Adrenal gland (tissue), 12 donors: ENCODE data around the gene FAM163B. TPM values are rescaled to one million over a fixed set of nuclear protein-coding genes. Genes with fewer than 3 reads are reported as not detected.
A peak's percentile ranks its signal among the peaks of the same experiment; 100 is the strongest.

ENCODE experiments used
- DNase-seq, 7 donors: peaks; one replicate each; pipeline ENCODE4 v3.0.0-alpha.2; 2019 to 2020
- H3K27ac ChIP-seq, 5 donors: fragments of 200-600 bp; sonication (generic) in 4 of 5; 1 replicate in 3 of 5; 2 replicates in 2 of 5; pipeline versions ENCODE4 v1.5.1 to v1.8.0; 2016 to 2020; ENCODE audit warnings: mild to moderate bottlenecking in 1 of 5
- H3K27me3 ChIP-seq: fragments of 200-600 bp; 2 replicates; pipeline ENCODE4 v1.8.0; 2021
- H3K36me3 ChIP-seq, 2 donors: fragments of 200-600 bp; replicated peaks in 1 of 2; 1 replicate in 1 of 2; 2 replicates in 1 of 2; pipeline versions ENCODE4 v1.5.1 to v1.8.0; 2018 to 2022
- H3K4me1 ChIP-seq, 2 donors: fragments of 200-600 bp; replicated peaks in 1 of 2; 1 replicate in 1 of 2; 2 replicates in 1 of 2; pipeline versions ENCODE4 v1.5.1 to v1.8.0; 2018 to 2021
- H3K4me3 ChIP-seq, 4 donors: fragments of 200-600 bp; sonication (generic) in 3 of 4; one replicate each; pipeline ENCODE4 v1.5.1; 2016 to 2018
- H3K9me3 ChIP-seq, 3 donors: fragments of 200-600 bp; sonication (generic) in 1 of 3; replicated peaks in 1 of 3; 1 replicate in 2 of 3; 2 replicates in 1 of 3; pipeline versions ENCODE4 v1.5.1 to v1.8.0; 2016 to 2021
- POLR2A ChIP-seq, 2 donors: fragments of 450-650 bp; IDR thresholded peaks; one replicate each; pipeline ENCODE4 v1.6.1; 2017; ENCODE audit warnings: antibody characterized with exemption in 2 of 2, mild to moderate bottlenecking in 2 of 2, moderate library complexity in 1 of 2
- WGBS, 4 donors: extraction: QIAGEN DNeasy Blood & Tissue Kit in 2 of 4; methylation state at CpG; one replicate each; pipeline versions ENCODE4 v1.1.5 to v1.1.7; 2013 to 2017; 5-methylcytosine and 5-hydroxymethylcytosine counted together
- intact Hi-C, 2 donors: fragments of 100-400 bp; cut with DNase I; formaldehyde crosslinking; loops; one replicate each; pipeline versions ENCODE4 v1.14.1 to v1.15.0; 2022 to 2023
- polyA plus RNA-seq, 3 donors: library from polyadenylated mRNA; stranded (reverse); fragments of 200-250 nt in 2 of 3; fragments of 350-450 nt in 1 of 3; fragmentation: Illumina TruSeq in 1 of 3; extraction: RNeasy Lipid Tissue Mini Kit (QIAGEN cat#74804) in 1 of 3; gene quantifications; one replicate each; pipeline ENCODE4 v1.2.3, GENCODE V29; 2013 to 2014
- total RNA-seq, 9 donors: library from RNA; depleted of rRNA in 4 of 9; stranded (reverse); fragments of >200 nt in 4 of 9; fragments of 120-200 nt in 1 of 9; fragmentation: NEBNext Ultra II Directional in 1 of 9; extraction: Animal tissue kit (Norgen Biotek cat#: 25700) in 1 of 9; gene quantifications; one replicate each; pipeline versions ENCODE4 v1.1.0 to v1.2.4, GENCODE V29; 2013 to 2023
- TF ChIP-seq, protein P1 (sequence below), 6 experiments: fragments of 450-650 bp in 4 of 6; fragments of 200-600 bp in 2 of 6; sonication (generic) in 1 of 6; IDR thresholded peaks; 1 replicate in 5 of 6; 2 replicates in 1 of 6; pipeline versions ENCODE4 v1.5.1 to v1.8.0; 2016 to 2021; ENCODE audit warnings: antibody characterized with exemption in 6 of 6, mild to moderate bottlenecking in 2 of 6, moderate library complexity in 1 of 6
- donor health status: healthy with polysubstance abuse.
- donor health status: Bipolar disorder and iron deficiency.
- donor health status: DM: yes; HTN: yes; CAD: no.
- donor health status: DM: no; HTN: no; CAD: no.
- donor health status: DM: no; HTN: no; CAD: no.
- donor health status: DM: yes; HTN: yes; CAD: no.

The FAM163B gene
- total and polyA plus RNA-seq, 12 donors: 0.72 to 14.3 (median 2.5) TPM

DNA sequence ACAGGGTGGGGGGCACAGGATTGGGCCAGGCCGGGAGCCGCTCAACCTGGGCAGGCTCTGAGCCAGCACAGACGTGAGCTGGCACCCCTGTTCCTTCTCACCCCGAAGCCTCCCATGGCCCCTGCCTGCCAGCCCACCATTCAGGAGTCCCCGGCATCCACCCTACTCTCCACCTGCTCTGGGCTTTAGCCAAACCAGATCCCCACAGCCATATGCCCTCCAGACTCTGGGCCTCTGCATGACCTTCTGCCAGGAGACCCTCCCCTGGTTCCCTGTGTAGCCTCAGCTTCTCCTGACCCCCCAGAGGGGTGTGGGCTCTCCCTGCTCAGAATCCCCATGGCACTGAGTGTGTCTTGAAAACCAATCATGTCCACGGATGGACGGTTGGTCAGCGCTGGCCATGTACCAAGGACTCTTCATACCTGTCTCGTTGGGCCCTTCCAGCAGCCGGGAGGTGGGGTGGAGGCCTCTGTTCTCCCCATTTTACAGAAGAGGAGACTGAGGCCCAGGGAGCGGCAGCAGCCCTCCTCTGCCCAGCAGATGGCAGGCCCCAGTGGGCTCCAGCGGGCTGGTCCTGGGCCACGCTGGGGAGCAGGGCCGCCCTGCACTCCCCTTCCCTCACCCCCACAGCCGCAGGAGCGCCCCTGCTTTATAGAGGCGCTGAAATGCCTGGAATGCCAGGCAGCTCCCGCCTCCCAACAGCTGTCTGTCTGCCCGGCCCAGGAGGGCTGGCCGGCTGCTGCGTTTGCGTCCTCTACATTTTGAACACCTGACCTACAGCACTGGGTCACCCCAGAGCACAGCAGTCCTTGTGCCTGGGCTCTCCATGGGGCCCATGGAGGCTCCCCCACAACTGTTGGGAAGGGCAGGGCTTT is 81.0 kb downstream of the FAM163B start:
- DNase-seq: no peak
- H3K4me1 ChIP-seq: peaks cover 4 to 16% of the 10 kb centered on the region in 2 donors
- no peak overlapping the region for H3K4me3 ChIP-seq
- H3K27me3 ChIP-seq: no peaks in the 10 kb centered on the region
- peak overlapping the region in 2 of 5 donors; percentile 21 to 83 for H3K27ac ChIP-seq
- 71 to 80% (median 74%) methylated on average over 11 to 22 of the region's 22 CpGs for WGBS, 4 donors
- H3K36me3 ChIP-seq: no peaks in the 10 kb centered on the region
- H3K9me3 ChIP-seq: no peaks in the 10 kb centered on the region
- no peak for TF ChIP-seq POLR2A (IDR thresholded peaks at IDR 0.05)
- TF ChIP-seq, protein P1, sequence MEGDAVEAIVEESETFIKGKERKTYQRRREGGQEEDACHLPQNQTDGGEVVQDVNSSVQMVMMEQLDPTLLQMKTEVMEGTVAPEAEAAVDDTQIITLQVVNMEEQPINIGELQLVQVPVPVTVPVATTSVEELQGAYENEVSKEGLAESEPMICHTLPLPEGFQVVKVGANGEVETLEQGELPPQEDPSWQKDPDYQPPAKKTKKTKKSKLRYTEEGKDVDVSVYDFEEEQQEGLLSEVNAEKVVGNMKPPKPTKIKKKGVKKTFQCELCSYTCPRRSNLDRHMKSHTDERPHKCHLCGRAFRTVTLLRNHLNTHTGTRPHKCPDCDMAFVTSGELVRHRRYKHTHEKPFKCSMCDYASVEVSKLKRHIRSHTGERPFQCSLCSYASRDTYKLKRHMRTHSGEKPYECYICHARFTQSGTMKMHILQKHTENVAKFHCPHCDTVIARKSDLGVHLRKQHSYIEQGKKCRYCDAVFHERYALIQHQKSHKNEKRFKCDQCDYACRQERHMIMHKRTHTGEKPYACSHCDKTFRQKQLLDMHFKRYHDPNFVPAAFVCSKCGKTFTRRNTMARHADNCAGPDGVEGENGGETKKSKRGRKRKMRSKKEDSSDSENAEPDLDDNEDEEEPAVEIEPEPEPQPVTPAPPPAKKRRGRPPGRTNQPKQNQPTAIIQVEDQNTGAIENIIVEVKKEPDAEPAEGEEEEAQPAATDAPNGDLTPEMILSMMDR (IDR thresholded peaks at IDR 0.05): no peak
- intact Hi-C loops: loop anchor here in 1 of 2 donors (5.0 kb wide), 1 partner anchor 189 kb away; no protein-coding TSS in a partner anchor

DNA sequence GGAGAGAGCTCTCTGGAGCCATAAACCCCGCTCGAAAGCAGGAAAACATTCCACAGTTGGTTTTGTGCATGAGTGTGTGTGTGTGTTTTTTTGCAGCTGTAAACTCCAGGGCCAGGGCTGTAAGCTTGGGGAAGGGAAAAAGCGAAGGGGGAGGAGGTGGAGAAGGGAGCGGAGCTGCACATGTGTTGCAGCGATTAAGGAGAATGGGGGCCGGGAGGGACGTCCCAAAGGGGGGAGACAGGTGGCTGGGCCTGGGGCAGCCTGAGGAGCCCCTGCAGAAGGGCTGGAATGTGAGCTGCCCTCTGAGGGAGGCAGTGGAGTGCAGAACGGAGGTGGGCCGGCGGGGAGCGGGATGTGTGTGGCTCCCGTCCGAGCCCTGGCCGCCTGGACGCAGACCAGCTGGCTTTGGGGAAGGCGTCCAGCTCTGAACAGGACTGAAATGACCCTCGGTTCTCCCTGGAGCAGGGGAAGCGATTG is 81.7 kb downstream of the FAM163B start:
- intact Hi-C loops: loop anchor here in 1 of 2 donors (5.0 kb wide), 1 partner anchor 190 kb away; no protein-coding TSS in a partner anchor

More for the DNA sequence above, 81.7 kb downstream of the FAM163B start:
- Histone ChIP-seq H3K9me3 (no peaks in the 10 kb centered on the region), H3K4me1 (peaks cover 4 to 16% of the 10 kb centered on the region in 2 donors), H3K36me3 (no peaks in the 10 kb centered on the region), H3K27ac (peak overlapping the region in 2 of 5 donors; percentile 21 to 83), H3K4me3 (no peak overlapping the region), H3K27me3 (no peaks in the 10 kb centered on the region)
- no peak for TF ChIP-seq POLR2A (IDR thresholded peaks at IDR 0.05)
- TF ChIP-seq, protein P1 (IDR thresholded peaks at IDR 0.05): no peak
- WGBS, 4 donors: 56 to 72% (median 62%) methylated on average over 14 to 18 of the region's 18 CpGs
- DNase-seq: no peak

Other genes starting within 250 kb of the FAM163B start
- gene SURF4, start 233.3 kb downstream of the FAM163B start, total RNA-seq: 100 to 1,000 TPM; 157 to 340 (median 183) TPM
- 100 to 1,000 TPM in 1 of 3 donors, 10 to 100 TPM in 2; 43.4 to 285 (median 53.4) TPM for gene SURF4, start 233.3 kb downstream of the FAM163B start, polyA plus RNA-seq
- gene STKLD1, start 233.0 kb downstream of the FAM163B start, total RNA-seq: 1 to 10 TPM in 6 of 9 donors, under 1 TPM in 1, not detected in 2; 0.71 to 6.0 (median 1.8) TPM
- gene STKLD1, start 233.0 kb downstream of the FAM163B start, polyA plus RNA-seq: 1 to 10 TPM; 2.4 to 5.2 (median 4.8) TPM
- gene REXO4, start 191.4 kb downstream of the FAM163B start, total RNA-seq: 10 to 100 TPM; 18.9 to 27.6 (median 23.0) TPM
- 10 to 100 TPM; 19.4 to 24.2 (median 20.5) TPM for gene REXO4, start 191.4 kb downstream of the FAM163B start, polyA plus RNA-seq
- gene ADAMTS13, start 187.0 kb downstream of the FAM163B start, total RNA-seq: 1 to 10 TPM in 6 of 9 donors, under 1 TPM in 3; 0.30 to 8.7 (median 1.8) TPM
- 10 to 100 TPM in 2 of 3 donors, under 1 TPM in 1; 0.15 to 19.9 (median 13.4) TPM for gene ADAMTS13, start 187.0 kb downstream of the FAM163B start, polyA plus RNA-seq
- 10 to 100 TPM; 11.4 to 29.5 (median 21.5) TPM for gene CACFD1, start 149.4 kb downstream of the FAM163B start, total RNA-seq
- gene CACFD1, start 149.4 kb downstream of the FAM163B start, polyA plus RNA-seq: 10 to 100 TPM in 1 of 3 donors, 1 to 10 TPM in 2; 6.5 to 11.1 (median 8.8) TPM
- 10 to 100 TPM in 3 of 9 donors, 1 to 10 TPM in 6; 1.4 to 79.1 (median 8.0) TPM for gene SLC2A6, start 130.3 kb downstream of the FAM163B start, total RNA-seq
- 1 to 10 TPM; 3.3 to 6.7 (median 5.0) TPM for gene SLC2A6, start 130.3 kb downstream of the FAM163B start, polyA plus RNA-seq
- not detected for gene MYMK, start 84.4 kb downstream of the FAM163B start, total RNA-seq
- gene MYMK, start 84.4 kb downstream of the FAM163B start, polyA plus RNA-seq: not detected
- gene ADAMTSL2, start 74.7 kb downstream of the FAM163B start, total RNA-seq: 100 to 1,000 TPM in 2 of 9 donors, 10 to 100 TPM in 6, under 1 TPM in 1; 1.00 to 138 (median 58.2) TPM
- gene ADAMTSL2, start 74.7 kb downstream of the FAM163B start, polyA plus RNA-seq: 100 to 1,000 TPM in 1 of 3 donors, 10 to 100 TPM in 1, 1 to 10 TPM in 1; 4.1 to 108 (median 35.3) TPM
- gene DBH, start 27.0 kb upstream of the FAM163B start, total RNA-seq: 100 to 1,000 TPM in 1 of 9 donors, 10 to 100 TPM in 3, 1 to 10 TPM in 2, under 1 TPM in 2, not detected in 1; 0.24 to 234 (median 8.3) TPM
- 100 to 1,000 TPM in 2 of 3 donors, 10 to 100 TPM in 1; 47.0 to 211 (median 147) TPM for gene DBH, start 27.0 kb upstream of the FAM163B start, polyA plus RNA-seq
- 1 to 10 TPM; 1.5 to 9.6 (median 3.1) TPM for gene SARDH, start 129.0 kb upstream of the FAM163B start, total RNA-seq
- gene SARDH, start 129.0 kb upstream of the FAM163B start, polyA plus RNA-seq: 1 to 10 TPM in 2 of 3 donors, under 1 TPM in 1; 0.81 to 6.8 (median 3.0) TPM